Measurements from ENCODE around the gene AHNAK2.

AHNAK2 gene

GRCh38 chr14:104927432-104927816, 50.8 kb downstream of the AHNAK2 start:
- no peak for TF ChIP-seq CTCF (conservative IDR thresholded peaks at IDR 0.05)

GRCh38 chr14:104926619-104927431, 51.3 kb downstream of the AHNAK2 start:
- no peak overlapping the region for H3K27ac ChIP-seq
- no peak for TF ChIP-seq CTCF (conservative IDR thresholded peaks at IDR 0.05)

More at GRCh38 chr14:104927432-104927816, 50.8 kb downstream of the AHNAK2 start:
- no peak overlapping the region for H3K27ac ChIP-seq

- TF ChIP-seq CTCF (conservative IDR thresholded peaks at IDR 0.05) = no peak
- H3K27ac ChIP-seq = no peak overlapping the region
Measured at GRCh38 chr14:104925855-104926609, 52.1 kb downstream of the AHNAK2 start.

- no peak for TF ChIP-seq CTCF (conservative IDR thresholded peaks at IDR 0.05)
- no peak overlapping the region for H3K27ac ChIP-seq
Measured at GRCh38 chr14:104925214-104925854, 52.8 kb downstream of the AHNAK2 start.

- no peak within 1 kb of the TSS for H3K27ac ChIP-seq
- no peak for TF ChIP-seq CTCF (conservative IDR thresholded peaks at IDR 0.05)
Measured at GRCh38 chr14:104924421-104925213, 53.6 kb downstream of the AHNAK2 start, which contains the start of gene PLD4. PLD4 (plus strand) TSS chr14:104924879; CDS start chr14:104927141, 2,262 bp downstream.

- no peak for TF ChIP-seq CTCF (conservative IDR thresholded peaks at IDR 0.05)
- no peak overlapping the region for H3K27ac ChIP-seq
Measured at GRCh38 chr14:104923640-104924420, 54.3 kb downstream of the AHNAK2 start.

All from VCaP (cell line).